ENCODE data around the gene ATG10.

ATG10 gene

DNA sequence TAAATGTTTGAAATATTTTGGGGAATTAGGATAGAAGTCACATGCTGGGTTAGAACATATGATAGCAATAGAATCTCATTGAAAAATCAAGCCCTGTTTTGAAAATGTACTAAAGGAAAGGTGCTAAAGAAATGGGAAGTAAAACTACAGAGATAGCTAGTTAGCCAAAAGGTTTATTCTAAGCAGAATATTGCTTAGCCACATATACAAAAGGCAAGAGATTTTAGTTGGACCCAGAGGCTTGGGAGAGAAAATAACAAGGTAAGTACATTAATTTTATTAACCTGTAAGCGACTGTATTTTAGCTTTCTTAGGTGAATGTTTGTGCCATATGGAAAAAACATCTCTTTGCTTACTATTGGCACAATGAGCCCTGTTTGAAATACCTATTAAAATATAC, 198.1 kb downstream of the ATG10 start:
- Histone ChIP-seq H3K4me3 (ENCODE audit: low read length) (no peak overlapping the region), H3K4me2 (ENCODE audit: low read length) (no peak overlapping the region), H3K36me3 (ENCODE audit: insufficient read depth, low read length) (no peaks in the 10 kb centered on the region), H3K4me1 (ENCODE audit: control insufficient read depth, insufficient read depth, low read length) (peaks cover 18% of the 10 kb centered on the region), H3K9me3 (replicated peaks; ENCODE audit: low read length) (no peaks in the 10 kb centered on the region), H3K27me3 (ENCODE audit: control insufficient read depth, insufficient read depth, low read length) (no peaks in the 10 kb centered on the region), H3K9ac (ENCODE audit: low read depth, low read length) (no peak overlapping the region)

DNA sequence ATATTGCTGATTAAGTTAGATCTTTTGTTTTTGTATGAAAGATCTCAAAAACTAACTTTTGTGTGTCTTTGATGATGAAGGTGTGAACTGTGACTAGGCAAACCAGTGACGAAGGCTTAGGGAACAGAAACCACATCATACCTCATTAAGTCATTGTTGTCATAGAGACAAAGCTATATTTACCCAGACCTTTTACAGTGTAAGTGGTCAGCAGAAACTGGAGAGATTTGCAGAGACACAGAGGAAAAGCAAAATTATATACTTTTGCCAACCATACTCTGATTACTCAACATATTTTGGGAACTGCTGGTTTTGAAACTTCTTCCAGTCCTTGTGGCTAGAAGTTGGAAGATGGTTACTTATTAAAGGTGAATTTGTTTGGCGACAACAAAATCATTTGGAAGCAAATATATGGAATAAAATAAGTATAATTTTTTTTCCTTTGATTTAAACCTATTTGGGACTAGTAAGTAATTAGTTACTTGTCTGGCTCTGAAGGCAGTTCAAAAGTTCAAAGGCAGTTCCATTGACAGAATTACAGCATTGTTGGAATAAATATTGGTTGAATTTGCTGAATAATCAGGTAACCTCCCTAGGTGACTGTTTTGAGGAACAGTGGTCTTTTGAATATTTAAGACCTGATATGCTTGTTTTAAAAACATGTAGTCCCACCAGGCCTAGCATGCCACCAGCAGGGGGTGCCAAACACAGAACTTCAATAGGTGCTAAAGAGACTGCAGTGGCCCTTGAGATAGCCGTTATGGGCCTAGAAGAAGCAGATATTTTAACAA, 202.5 kb downstream of the ATG10 start:
- no peak overlapping the region for H3K4me3 ChIP-seq (ENCODE audit: low read length)
- H3K27me3 ChIP-seq (ENCODE audit: control insufficient read depth, insufficient read depth, low read length), result no peaks in the 10 kb centered on the region
- no peak overlapping the region for H3K4me2 ChIP-seq (ENCODE audit: low read length)
- H3K9me3 ChIP-seq (replicated peaks; ENCODE audit: low read length), result no peaks in the 10 kb centered on the region
- H3K36me3 ChIP-seq (ENCODE audit: insufficient read depth, low read length), result no peaks in the 10 kb centered on the region
- no peaks in the 10 kb centered on the region for H3K4me1 ChIP-seq (ENCODE audit: control insufficient read depth, insufficient read depth, low read length)
- H3K9ac ChIP-seq (ENCODE audit: low read depth, low read length), result no peak overlapping the region

DNA sequence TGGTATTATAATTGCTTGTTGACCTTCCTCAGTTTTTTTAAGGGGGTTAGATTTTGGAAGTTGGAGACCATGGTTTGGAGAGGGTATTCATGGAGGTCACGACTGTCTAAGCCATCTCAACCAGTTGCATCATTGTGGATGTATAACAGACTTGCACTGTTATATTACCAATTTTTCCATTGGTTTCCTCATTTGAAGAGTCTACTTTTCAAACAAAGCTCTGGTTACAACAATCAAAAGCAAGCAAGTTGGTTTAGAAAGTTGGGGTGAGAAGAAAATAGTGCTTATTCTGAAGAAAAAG, 203.0 kb downstream of the ATG10 start:
- H3K4me1 ChIP-seq (ENCODE audit: control insufficient read depth, insufficient read depth, low read length), result no peaks in the 10 kb centered on the region

DNA sequence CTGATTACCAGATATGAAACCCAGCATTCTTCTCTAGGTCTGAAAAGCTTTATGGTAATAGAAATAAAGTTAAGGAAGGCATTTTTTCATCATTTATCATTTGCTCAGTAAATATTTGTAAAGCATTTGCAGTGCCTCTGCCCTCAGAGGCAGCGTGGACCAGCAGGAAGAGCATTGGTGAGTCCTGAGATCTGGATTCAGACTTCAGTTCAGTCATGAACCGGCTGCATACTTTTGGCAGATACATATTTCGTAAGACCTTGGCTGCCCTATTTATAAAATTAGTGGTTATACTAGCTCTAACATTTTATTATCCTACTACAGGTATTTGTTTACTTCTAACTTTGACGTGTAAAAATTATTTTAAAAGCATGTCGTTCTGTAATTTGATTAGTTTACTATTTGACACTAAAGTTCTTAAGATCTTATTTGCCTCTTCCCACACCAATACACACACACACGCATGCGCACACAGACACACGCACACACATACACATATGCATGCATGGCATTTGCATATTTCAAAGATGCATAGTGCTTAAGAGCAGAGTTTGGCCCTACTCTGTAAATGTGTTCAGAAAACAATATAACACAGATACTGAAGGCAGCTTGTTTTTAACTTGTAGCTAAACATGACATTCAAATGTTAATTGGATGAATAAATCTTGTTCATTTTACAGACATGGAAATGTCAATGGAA, 204.4 kb downstream of the ATG10 start:
- Histone ChIP-seq H3K36me3 (ENCODE audit: insufficient read depth, low read length) (no peaks in the 10 kb centered on the region), H3K9me3 (replicated peaks; ENCODE audit: low read length) (no peaks in the 10 kb centered on the region), H3K4me2 (ENCODE audit: low read length) (no peak overlapping the region), H3K4me1 (ENCODE audit: control insufficient read depth, insufficient read depth, low read length) (no peaks in the 10 kb centered on the region), H3K4me3 (ENCODE audit: low read length) (no peak overlapping the region), H3K9ac (ENCODE audit: low read depth, low read length) (no peak overlapping the region), H3K27me3 (ENCODE audit: control insufficient read depth, insufficient read depth, low read length) (no peaks in the 10 kb centered on the region)

More for the DNA sequence above, 203.0 kb downstream of the ATG10 start:
- Histone ChIP-seq H3K4me2 (ENCODE audit: low read length) (no peak overlapping the region), H3K36me3 (ENCODE audit: insufficient read depth, low read length) (no peaks in the 10 kb centered on the region), H3K9ac (ENCODE audit: low read depth, low read length) (no peak overlapping the region), H3K27me3 (ENCODE audit: control insufficient read depth, insufficient read depth, low read length) (no peaks in the 10 kb centered on the region), H3K9me3 (replicated peaks; ENCODE audit: low read length) (no peaks in the 10 kb centered on the region), H3K4me3 (ENCODE audit: low read length) (no peak overlapping the region)

DNA sequence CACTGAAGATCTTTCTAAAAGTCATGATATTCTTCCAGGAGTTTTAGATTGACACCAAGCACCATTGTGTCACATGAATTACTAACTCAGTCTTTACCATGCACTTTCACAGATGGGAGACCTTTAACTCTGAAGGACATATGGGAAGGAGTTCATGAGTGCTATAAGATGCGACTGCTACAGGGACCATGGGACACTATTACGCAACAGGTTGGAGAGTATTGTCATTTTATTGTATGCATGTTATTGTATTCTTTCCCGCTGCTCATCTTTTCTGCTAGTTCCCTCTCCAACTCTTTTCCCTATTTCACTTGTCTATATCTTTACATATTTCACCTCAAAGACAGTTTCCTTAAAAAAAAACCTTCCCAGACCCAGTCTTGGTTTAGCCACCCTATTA, 206.6 kb downstream of the ATG10 start:
- Histone ChIP-seq H3K9ac (ENCODE audit: low read depth, low read length) (no peak overlapping the region), H3K4me1 (ENCODE audit: control insufficient read depth, insufficient read depth, low read length) (no peaks in the 10 kb centered on the region), H3K4me2 (ENCODE audit: low read length) (no peak overlapping the region), H3K4me3 (ENCODE audit: low read length) (no peak overlapping the region), H3K9me3 (replicated peaks; ENCODE audit: low read length) (no peaks in the 10 kb centered on the region), H3K36me3 (ENCODE audit: insufficient read depth, low read length) (no peaks in the 10 kb centered on the region), H3K27me3 (ENCODE audit: control insufficient read depth, insufficient read depth, low read length) (no peaks in the 10 kb centered on the region)

DNA sequence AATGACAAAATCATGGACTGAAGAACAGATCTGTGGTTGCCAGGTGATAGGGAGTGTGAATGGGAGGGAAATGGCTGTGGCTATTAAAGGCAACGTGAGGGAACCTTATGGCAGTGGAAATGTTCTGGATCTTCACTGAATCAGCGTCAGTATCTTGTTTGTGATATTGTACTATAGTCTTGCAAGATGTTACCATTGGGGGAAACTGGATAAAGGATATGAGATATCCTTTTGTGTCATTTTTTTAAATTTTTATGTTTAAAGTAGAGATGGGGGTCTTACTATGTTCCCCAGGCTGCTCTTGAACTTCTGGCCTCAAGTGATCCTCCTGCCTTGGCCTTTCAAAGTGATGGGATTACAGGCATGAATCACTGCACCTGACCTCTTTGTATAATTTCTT, 210.8 kb downstream of the ATG10 start:
- no peak overlapping the region for H3K9ac ChIP-seq (ENCODE audit: low read depth, low read length)
- H3K36me3 ChIP-seq (ENCODE audit: insufficient read depth, low read length), result no peaks in the 10 kb centered on the region
- H3K27me3 ChIP-seq (ENCODE audit: control insufficient read depth, insufficient read depth, low read length), result no peaks in the 10 kb centered on the region
- H3K9me3 ChIP-seq (replicated peaks; ENCODE audit: low read length), result no peaks in the 10 kb centered on the region
- no peak overlapping the region for H3K4me2 ChIP-seq (ENCODE audit: low read length)
- H3K4me1 ChIP-seq (ENCODE audit: control insufficient read depth, insufficient read depth, low read length), result no peaks in the 10 kb centered on the region
- H3K4me3 ChIP-seq (ENCODE audit: low read length), result no peak overlapping the region

DNA sequence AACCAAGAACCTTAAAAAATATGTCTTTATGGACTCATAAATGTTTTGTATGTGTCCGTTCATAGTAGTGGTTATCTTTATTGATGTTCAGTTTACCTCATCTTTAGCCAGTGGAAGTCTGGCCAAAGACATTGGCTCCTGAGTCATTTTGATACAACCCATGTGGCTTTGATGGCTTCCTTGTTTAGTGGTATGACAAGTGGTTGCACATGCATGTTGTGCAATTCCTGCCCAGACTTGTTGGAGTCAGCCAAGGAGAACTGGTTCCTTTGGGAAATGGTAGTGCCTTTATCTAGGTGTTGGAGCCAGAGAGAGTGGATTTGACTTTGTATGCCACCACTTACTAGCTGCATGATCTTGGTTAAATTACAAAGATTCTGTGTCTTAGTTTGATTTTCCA, 212.0 kb downstream of the ATG10 start:
- Histone ChIP-seq H3K4me3 (ENCODE audit: low read length) (no peak overlapping the region), H3K4me2 (ENCODE audit: low read length) (no peak overlapping the region), H3K9ac (ENCODE audit: low read depth, low read length) (no peak overlapping the region), H3K4me1 (ENCODE audit: control insufficient read depth, insufficient read depth, low read length) (no peaks in the 10 kb centered on the region), H3K27me3 (ENCODE audit: control insufficient read depth, insufficient read depth, low read length) (no peaks in the 10 kb centered on the region), H3K9me3 (replicated peaks; ENCODE audit: low read length) (no peaks in the 10 kb centered on the region), H3K36me3 (ENCODE audit: insufficient read depth, low read length) (no peaks in the 10 kb centered on the region)

GRCh38 chr5:82185851-82186250, 214.0 kb downstream of the ATG10 start:
- no peaks in the 10 kb centered on the region for H3K36me3 ChIP-seq (ENCODE audit: insufficient read depth, low read length)
- no peak overlapping the region for H3K4me2 ChIP-seq (ENCODE audit: low read length)
- no peaks in the 10 kb centered on the region for H3K9me3 ChIP-seq (replicated peaks; ENCODE audit: low read length)
- H3K9ac ChIP-seq (ENCODE audit: low read depth, low read length), result no peak overlapping the region
- no peaks in the 10 kb centered on the region for H3K27me3 ChIP-seq (ENCODE audit: control insufficient read depth, insufficient read depth, low read length)
- H3K4me1 ChIP-seq (ENCODE audit: control insufficient read depth, insufficient read depth, low read length), result no peaks in the 10 kb centered on the region
- no peak overlapping the region for H3K4me3 ChIP-seq (ENCODE audit: low read length)

GRCh38 chr5:82197550-82197949, 225.7 kb downstream of the ATG10 start:
- Histone ChIP-seq H3K4me1 (ENCODE audit: control insufficient read depth, insufficient read depth, low read length) (no peaks in the 10 kb centered on the region), H3K9ac (ENCODE audit: low read depth, low read length) (no peak overlapping the region), H3K4me3 (ENCODE audit: low read length) (no peak overlapping the region), H3K36me3 (ENCODE audit: insufficient read depth, low read length) (no peaks in the 10 kb centered on the region), H3K4me2 (ENCODE audit: low read length) (no peak overlapping the region), H3K9me3 (replicated peaks; ENCODE audit: low read length) (no peaks in the 10 kb centered on the region), H3K27me3 (ENCODE audit: control insufficient read depth, insufficient read depth, low read length) (no peaks in the 10 kb centered on the region)

DNA sequence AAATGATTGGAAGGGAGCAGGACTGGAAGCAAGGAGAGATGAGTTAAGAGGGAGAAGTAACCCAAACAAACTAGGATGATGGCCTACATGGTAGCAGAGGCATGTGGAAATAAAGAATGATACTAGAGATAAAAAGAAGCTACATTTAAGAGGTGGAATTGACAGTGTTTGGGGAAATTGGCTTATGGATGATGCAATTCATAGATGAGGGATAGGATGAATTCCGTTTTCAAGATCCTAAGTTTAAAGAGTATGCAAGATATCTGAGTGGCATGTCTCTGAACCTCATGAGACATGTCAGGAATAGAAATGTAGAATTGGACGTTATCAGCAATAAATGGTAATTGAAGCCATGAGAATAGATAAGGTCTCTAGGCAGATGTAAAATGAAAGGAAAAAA, 232.7 kb downstream of the ATG10 start:
- no peaks in the 10 kb centered on the region for H3K36me3 ChIP-seq (ENCODE audit: insufficient read depth, low read length)
- H3K4me2 ChIP-seq (ENCODE audit: low read length), result no peak overlapping the region
- H3K4me1 ChIP-seq (ENCODE audit: control insufficient read depth, insufficient read depth, low read length), result no peaks in the 10 kb centered on the region
- no peak overlapping the region for H3K4me3 ChIP-seq (ENCODE audit: low read length)
- no peak overlapping the region for H3K9ac ChIP-seq (ENCODE audit: low read depth, low read length)
- H3K27me3 ChIP-seq (ENCODE audit: control insufficient read depth, insufficient read depth, low read length), result no peaks in the 10 kb centered on the region
- no peaks in the 10 kb centered on the region for H3K9me3 ChIP-seq (replicated peaks; ENCODE audit: low read length)

GRCh38 chr5:82205005-82205404, 233.2 kb downstream of the ATG10 start:
- Histone ChIP-seq H3K27me3 (ENCODE audit: control insufficient read depth, insufficient read depth, low read length) (no peaks in the 10 kb centered on the region), H3K4me2 (ENCODE audit: low read length) (no peak overlapping the region), H3K9ac (ENCODE audit: low read depth, low read length) (no peak overlapping the region), H3K9me3 (replicated peaks; ENCODE audit: low read length) (no peaks in the 10 kb centered on the region), H3K4me3 (ENCODE audit: low read length) (no peak overlapping the region), H3K36me3 (ENCODE audit: insufficient read depth, low read length) (no peaks in the 10 kb centered on the region), H3K4me1 (ENCODE audit: control insufficient read depth, insufficient read depth, low read length) (no peaks in the 10 kb centered on the region)

GRCh38 chr5:82208371-82208770, 236.5 kb downstream of the ATG10 start:
- no peak overlapping the region for H3K4me3 ChIP-seq (ENCODE audit: low read length)
- H3K4me2 ChIP-seq (ENCODE audit: low read length), result no peak overlapping the region
- H3K9ac ChIP-seq (ENCODE audit: low read depth, low read length), result no peak overlapping the region
- no peaks in the 10 kb centered on the region for H3K27me3 ChIP-seq (ENCODE audit: control insufficient read depth, insufficient read depth, low read length)
- H3K4me1 ChIP-seq (ENCODE audit: control insufficient read depth, insufficient read depth, low read length), result no peaks in the 10 kb centered on the region
- no peaks in the 10 kb centered on the region for H3K9me3 ChIP-seq (replicated peaks; ENCODE audit: low read length)
- no peaks in the 10 kb centered on the region for H3K36me3 ChIP-seq (ENCODE audit: insufficient read depth, low read length)
